HFFc6 (cell line): ENCODE results near the gene TSPOAP1. TPM values are rescaled to one million over a fixed set of nuclear protein-coding genes. Genes with fewer than 3 reads are reported as not detected.

Experiments
- DNase-seq: peaks from one replicate; pipeline ENCODE4 v3.0.0-alpha.2; 2018
- H3K27ac Mint-ChIP-seq: 2 replicates; pipeline ENCODE4 v1.8.0; 2020; ENCODE audit warnings: mild to moderate bottlenecking, mixed read lengths
- H3K27me3 Mint-ChIP-seq: 2 replicates; pipeline ENCODE4 v1.8.0; 2021; ENCODE audit warnings: mild to moderate bottlenecking, moderate library complexity, mixed read lengths; ENCODE audit not compliant: insufficient read depth
- H3K36me3 Mint-ChIP-seq: 2 replicates; pipeline ENCODE4 v1.8.0; 2021; ENCODE audit warnings: low read depth, mixed read lengths
- H3K4me1 Mint-ChIP-seq: 2 replicates; pipeline ENCODE4 v1.8.0; 2020; ENCODE audit warnings: low read depth, mixed read lengths
- H3K4me3 Mint-ChIP-seq: 2 replicates; pipeline ENCODE4 v1.8.0; 2020; ENCODE audit warnings: mild to moderate bottlenecking, moderate library complexity, mixed read lengths
- H3K9me3 Mint-ChIP-seq: 2 replicates; pipeline ENCODE4 v1.8.0; 2020; ENCODE audit warnings: mild to moderate bottlenecking, mixed read lengths
- long read RNA-seq: library from polyadenylated mRNA; unstranded; transcript quantifications from one replicate; pipeline ENCODE4 v2.0.0, GENCODE V29; 2019
- total RNA-seq, 6 experiments: library from RNA; stranded (reverse); fragmentation: NEBNext Ultra II Directional; extraction: Animal tissue kit (Norgen Biotek cat#: 25700); gene quantifications; 2 replicates in 1 of 6; 3 replicates in 5 of 6; pipeline ENCODE4 v1.2.3, GENCODE V29; 2021
- TF ChIP-seq, protein P1 (sequence below): fragments of 200-600 bp; sonication (generic); IDR thresholded peaks from 2 replicates; pipeline ENCODE4 v1.5.0; 2021; ENCODE audit warnings: antibody characterized with exemption, mild to moderate bottlenecking

The TSPOAP1 gene, protein sequence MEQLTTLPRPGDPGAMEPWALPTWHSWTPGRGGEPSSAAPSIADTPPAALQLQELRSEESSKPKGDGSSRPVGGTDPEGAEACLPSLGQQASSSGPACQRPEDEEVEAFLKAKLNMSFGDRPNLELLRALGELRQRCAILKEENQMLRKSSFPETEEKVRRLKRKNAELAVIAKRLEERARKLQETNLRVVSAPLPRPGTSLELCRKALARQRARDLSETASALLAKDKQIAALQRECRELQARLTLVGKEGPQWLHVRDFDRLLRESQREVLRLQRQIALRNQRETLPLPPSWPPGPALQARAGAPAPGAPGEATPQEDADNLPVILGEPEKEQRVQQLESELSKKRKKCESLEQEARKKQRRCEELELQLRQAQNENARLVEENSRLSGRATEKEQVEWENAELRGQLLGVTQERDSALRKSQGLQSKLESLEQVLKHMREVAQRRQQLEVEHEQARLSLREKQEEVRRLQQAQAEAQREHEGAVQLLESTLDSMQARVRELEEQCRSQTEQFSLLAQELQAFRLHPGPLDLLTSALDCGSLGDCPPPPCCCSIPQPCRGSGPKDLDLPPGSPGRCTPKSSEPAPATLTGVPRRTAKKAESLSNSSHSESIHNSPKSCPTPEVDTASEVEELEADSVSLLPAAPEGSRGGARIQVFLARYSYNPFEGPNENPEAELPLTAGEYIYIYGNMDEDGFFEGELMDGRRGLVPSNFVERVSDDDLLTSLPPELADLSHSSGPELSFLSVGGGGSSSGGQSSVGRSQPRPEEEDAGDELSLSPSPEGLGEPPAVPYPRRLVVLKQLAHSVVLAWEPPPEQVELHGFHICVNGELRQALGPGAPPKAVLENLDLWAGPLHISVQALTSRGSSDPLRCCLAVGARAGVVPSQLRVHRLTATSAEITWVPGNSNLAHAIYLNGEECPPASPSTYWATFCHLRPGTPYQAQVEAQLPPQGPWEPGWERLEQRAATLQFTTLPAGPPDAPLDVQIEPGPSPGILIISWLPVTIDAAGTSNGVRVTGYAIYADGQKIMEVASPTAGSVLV (N-terminal part only)
- total RNA-seq = 1 to 10 TPM in 4 of 6 experiments, under 1 TPM in 2; 0.50 to 1.8 (median 1.3) TPM
- long read RNA-seq = 0 reads

DNA sequence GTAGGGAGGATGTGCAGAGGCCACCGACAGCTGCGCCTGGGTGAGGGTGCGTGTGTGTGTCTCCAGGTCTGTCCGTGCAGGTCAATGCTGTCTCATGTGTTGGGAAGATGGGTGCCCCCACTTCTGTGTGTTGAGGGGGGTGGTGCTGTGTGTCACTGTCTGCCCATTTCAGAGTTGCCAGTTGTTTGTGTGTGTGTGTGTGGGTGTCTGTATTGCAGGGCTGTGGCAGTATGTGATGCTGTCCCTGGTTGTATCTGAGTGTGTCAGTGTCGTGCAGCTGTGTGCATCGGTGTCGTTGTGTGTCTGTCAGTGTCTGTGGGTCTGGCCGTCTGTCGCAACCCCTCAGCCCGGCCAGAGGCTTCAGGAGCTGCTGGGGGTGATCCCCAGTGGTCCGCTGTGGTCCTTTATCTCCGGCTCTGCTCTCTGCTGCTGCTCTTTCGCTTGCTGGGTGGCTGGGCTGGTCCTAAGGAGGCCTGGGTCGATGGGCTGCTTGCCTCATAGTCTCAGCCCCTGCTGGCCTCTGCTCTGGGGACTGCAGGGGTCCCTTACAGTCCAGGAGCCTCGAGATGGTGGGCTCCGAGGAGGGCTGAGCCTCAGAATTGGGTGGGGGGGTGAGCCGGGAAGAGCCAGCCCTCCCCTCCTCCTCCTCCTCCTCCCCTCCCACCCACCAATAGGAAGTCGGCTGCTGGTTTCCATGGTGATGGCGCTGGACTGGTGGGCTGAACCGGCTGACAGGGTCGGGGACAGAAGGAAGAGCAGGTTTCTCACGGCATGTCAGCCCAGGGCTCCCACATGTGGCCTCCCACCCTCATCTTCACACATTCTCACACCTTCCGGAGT, at the start of gene TSPOAP1:
TSPOAP1 (minus strand) TSS at position 601 of the 840 bp plus-strand sequence. CDS start 875 bp downstream, outside the sequence.
- Mint-ChIP-seq H3K36me3 (no peaks in the 10 kb centered on the region), H3K27me3 (peaks cover 16% of the 10 kb centered on the region), H3K4me1 (0 out of 2 replicates have a peak, but pooled peaks cover 7% of the 10 kb centered on the region), H3K27ac (no peak within 1 kb of the TSS), H3K9me3 (no peaks in the 10 kb centered on the region), H3K4me3 (no peak within 1 kb of the TSS)
- TF ChIP-seq, protein P1, sequence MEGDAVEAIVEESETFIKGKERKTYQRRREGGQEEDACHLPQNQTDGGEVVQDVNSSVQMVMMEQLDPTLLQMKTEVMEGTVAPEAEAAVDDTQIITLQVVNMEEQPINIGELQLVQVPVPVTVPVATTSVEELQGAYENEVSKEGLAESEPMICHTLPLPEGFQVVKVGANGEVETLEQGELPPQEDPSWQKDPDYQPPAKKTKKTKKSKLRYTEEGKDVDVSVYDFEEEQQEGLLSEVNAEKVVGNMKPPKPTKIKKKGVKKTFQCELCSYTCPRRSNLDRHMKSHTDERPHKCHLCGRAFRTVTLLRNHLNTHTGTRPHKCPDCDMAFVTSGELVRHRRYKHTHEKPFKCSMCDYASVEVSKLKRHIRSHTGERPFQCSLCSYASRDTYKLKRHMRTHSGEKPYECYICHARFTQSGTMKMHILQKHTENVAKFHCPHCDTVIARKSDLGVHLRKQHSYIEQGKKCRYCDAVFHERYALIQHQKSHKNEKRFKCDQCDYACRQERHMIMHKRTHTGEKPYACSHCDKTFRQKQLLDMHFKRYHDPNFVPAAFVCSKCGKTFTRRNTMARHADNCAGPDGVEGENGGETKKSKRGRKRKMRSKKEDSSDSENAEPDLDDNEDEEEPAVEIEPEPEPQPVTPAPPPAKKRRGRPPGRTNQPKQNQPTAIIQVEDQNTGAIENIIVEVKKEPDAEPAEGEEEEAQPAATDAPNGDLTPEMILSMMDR = no peak
- DNase-seq = no peak

- H3K4me3 Mint-ChIP-seq = no peak overlapping the region
- no peaks in the 10 kb centered on the region for H3K4me1 Mint-ChIP-seq
- no peaks in the 10 kb centered on the region for H3K36me3 Mint-ChIP-seq
- DNase-seq = no peak
- no peaks in the 10 kb centered on the region for H3K9me3 Mint-ChIP-seq
- peaks cover 24% of the 10 kb centered on the region for H3K27me3 Mint-ChIP-seq
- H3K27ac Mint-ChIP-seq = no peak overlapping the region
- TF ChIP-seq, protein P1 = no peak
These were observed 49.1 kb upstream of the TSPOAP1 start for GRCh38 chr17:58377661-58378060.

GRCh38 chr17:58377093-58377601, 48.6 kb upstream of the TSPOAP1 start:
- TF ChIP-seq, protein P1 = no peak
- H3K4me3 Mint-ChIP-seq = no peak overlapping the region

DNA sequence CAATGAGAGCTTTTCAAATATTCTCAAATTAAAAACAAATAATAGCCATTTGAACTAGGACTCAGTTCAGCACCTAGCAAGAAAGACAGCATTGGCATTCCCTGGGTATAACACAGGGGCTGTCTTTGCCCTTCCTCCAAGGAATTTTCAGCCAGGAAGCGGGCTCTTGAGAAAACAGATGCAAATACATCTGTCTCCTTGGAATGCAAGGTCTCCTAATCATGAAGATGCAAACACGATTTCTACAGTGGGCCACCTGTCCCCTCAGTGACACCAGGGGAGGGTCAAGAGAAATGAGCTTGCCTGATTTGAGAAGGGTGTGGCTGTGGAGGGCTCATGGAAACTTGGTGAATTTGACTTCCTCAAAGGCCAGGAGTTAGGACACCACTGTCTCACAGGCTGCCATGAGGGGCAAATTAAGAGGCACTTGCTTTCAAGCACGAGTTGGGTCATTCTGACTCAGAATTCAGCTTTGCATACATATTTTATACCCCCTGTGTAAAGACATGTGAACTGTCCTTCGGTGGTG, 47.9 kb upstream of the TSPOAP1 start:
- Mint-ChIP-seq H3K27me3 (peaks cover 26% of the 10 kb centered on the region), H3K4me3 (no peak overlapping the region), H3K27ac (no peak overlapping the region), H3K36me3 (no peaks in the 10 kb centered on the region), H3K4me1 (no peaks in the 10 kb centered on the region), H3K9me3 (no peaks in the 10 kb centered on the region)
- TF ChIP-seq, protein P1 = no peak
- DNase-seq = no peak

More at GRCh38 chr17:58377093-58377601, 48.6 kb upstream of the TSPOAP1 start:
- peaks cover 24% of the 10 kb centered on the region for H3K27me3 Mint-ChIP-seq
- no peak overlapping the region for H3K27ac Mint-ChIP-seq
- no peak for DNase-seq
- H3K9me3 Mint-ChIP-seq = no peaks in the 10 kb centered on the region
- H3K36me3 Mint-ChIP-seq = no peaks in the 10 kb centered on the region
- no peaks in the 10 kb centered on the region for H3K4me1 Mint-ChIP-seq
